ENCODE data around the gene SOBP.

SOBP gene

DNA sequence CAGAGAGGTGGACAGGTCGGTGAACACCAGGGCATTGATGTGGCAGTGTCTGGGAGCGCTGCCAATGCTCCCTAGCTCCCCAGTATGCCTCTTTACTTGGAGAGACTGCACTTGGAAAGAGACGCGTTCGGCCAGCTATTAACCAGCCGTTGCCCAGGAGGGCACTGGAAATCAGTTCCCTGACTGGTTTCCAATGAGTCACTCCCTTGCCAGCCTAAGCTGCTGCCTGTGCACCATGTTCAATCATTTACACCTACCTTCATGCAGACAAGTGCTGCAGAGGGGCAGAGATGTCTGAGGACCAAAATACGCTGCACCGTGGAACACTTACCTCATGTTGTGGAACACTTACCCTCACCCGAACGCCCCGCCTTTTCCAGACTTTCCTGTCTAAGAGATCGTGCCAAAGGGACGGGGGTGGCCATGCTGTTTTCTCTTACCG, 151.6 kb downstream of the SOBP start:
- DNase-seq (ENCODE audit: low spot score): peak; percentile 11

DNA sequence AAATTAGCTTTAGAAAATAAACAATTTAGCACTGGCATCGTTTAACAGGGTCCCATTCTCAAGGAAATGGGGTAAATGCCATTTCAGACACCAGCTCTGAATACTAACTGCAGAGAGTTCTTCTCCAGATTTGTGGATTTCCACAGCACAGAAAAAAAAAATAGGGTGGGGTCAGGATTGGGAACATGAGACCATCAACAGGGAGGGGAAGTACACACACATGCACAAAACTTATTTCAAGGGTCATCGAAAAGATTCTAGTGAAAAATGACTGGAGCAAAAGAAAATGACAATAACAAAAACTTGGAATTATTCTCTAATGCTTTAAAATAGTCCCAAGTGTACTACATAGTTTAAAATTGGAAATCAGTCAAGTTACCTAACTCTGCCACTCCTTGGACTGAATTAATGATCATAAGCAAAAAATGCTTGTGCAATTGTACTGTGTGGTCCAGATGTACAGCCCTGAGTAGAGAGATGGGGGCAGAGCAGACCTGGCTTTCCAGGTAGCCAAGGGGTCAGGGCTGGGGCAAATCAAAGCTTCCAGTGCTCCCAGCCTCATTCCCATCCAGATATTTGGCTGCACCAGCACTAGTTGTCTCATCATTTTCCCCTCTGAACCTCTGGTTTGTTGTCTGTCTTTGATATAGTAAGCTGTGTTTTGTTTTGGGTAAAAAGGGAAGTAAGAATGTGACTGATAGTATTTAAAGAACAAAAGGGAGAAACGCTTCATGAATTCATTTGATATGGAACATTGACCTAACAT, 152.4 kb downstream of the SOBP start:
- DNase-seq (ENCODE audit: low spot score): no peak

- no peak for DNase-seq (ENCODE audit: low spot score)
Measured at GRCh38 chr6:107642861-107643328, 153.0 kb downstream of the SOBP start.

- DNase-seq (ENCODE audit: low spot score): no peak
Measured at GRCh38 chr6:107644513-107644912, 154.6 kb downstream of the SOBP start.

GRCh38 chr6:107645740-107646139, 155.8 kb downstream of the SOBP start:
- DNase-seq (ENCODE audit: low spot score): no peak

DNA sequence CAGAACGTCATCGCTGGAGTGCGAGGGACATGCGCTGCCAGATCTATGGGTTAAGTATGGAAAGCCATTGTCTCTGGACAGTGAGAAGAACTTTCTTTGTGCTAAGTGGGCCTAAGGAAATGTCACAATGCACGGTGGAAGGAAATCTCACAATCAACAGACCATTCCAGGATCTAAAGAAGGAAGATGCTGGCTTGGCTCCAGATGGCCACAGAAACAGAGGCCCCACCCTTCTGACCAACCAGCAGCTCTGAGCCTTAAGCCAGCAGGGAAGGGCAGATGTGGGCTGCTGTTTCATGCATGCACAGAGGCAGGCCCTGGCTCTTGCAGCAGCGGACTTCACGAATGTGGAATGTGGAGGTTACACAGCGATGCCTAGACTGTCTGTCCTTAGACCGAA, 156.3 kb downstream of the SOBP start:
- DNase-seq (ENCODE audit: low spot score): peak; percentile 14

GRCh38 chr6:107646776-107647438, 157.0 kb downstream of the SOBP start:
- DNase-seq (ENCODE audit: low spot score): no peak

DNA sequence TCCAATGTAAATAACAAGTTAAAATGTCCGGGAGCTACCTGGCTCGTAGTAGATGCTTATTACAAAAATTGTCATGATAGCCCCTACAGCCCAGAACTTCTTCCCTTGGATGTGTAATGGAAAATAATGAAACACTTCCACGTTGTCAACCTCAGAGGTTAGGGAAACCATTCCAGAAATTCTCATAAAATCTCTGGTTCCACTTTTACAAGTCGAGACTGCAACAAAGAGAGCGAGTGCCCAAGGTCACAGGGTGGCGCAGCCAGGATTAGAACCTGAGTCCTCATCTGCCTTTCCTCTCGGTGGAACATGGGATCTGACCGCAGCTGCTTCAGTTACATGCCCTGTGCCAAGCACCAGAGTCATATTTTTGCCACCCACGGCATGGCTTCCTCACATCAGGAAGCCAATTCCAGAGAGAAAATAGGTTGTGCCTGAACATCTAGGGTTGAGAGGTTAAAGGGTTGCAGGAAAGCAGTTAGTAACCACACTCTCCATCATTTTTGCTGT, 157.6 kb downstream of the SOBP start:
- DNase-seq (ENCODE audit: low spot score): no peak

- no peak for DNase-seq (ENCODE audit: low spot score)
Measured at GRCh38 chr6:107648983-107649382, 159.1 kb downstream of the SOBP start.

- peak; percentile 7 for DNase-seq (ENCODE audit: low spot score)
Measured at GRCh38 chr6:107652526-107653182, 162.7 kb downstream of the SOBP start.

GRCh38 chr6:107653183-107653580, 163.3 kb downstream of the SOBP start:
- no peak for DNase-seq (ENCODE audit: low spot score)

DNA sequence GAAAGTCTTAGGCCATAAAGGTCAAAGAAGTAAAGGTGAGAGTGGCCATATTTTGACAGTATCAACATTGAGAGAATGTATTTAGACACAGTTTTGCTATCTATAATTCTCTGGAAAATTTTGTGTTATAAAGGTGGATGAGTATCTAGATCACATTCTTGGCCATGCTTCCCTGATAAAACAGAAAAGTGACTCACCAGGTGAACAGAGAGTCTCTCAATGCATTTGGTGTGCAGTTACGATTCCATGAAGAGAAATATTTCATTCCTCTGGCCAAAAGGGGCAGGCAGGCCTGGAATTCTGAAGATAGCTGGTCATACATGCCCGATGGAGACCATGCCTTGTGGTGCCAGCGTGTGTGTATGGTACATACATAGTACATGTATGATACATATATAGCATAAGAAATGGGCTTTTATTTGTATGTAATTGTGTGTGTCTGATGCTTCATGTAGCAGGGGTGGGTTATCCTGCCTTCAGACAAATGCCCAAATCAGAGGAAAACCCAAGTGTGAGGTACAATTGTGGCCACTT, 164.0 kb downstream of the SOBP start:
- DNase-seq (ENCODE audit: low spot score): no peak

DNA sequence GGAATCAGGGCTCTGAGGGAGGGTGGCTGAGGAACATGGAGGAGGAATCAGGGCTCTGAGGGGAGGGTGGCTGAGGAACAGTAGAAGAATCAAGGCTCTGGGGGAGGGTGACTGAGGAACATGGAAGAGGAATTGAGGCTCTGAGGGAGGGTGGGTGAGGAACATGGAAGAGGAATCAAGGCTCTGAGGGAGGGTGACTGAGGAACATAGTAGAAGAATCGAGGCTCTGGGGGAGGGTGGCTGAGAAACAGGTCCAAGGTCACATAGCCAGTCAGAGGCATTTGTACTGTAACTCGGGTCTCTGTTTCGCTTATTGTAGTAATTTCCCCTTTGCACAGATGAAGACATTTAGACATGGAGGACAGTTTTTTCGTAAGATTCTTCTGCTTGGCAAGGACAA, 164.8 kb downstream of the SOBP start:
- no peak for DNase-seq (ENCODE audit: low spot score)

- no peak for DNase-seq (ENCODE audit: low spot score)
Measured at GRCh38 chr6:107655245-107655644, 165.3 kb downstream of the SOBP start.

DNA sequence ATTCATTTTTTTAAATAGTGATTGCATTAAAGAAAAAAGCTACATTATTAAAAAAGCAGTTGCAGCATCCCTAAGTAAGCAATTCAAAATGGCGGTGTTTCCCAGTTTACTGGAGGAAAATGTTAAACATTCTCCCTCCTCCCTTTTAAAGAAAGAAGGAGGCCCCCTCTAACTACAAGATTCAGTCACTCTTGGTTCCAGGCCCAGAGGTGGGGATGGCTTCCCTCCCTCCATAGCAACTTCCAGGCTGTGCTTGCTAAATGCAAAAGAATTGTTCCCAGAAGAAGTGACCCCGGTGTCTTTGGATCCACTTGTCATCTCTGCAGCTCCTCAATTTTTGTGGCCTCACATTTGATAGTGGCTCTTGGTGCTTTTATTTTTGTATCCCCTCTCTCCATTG, 165.9 kb downstream of the SOBP start:
- DNase-seq (ENCODE audit: low spot score): no peak

GRCh38 chr6:107656401-107656800, 166.5 kb downstream of the SOBP start:
- DNase-seq (ENCODE audit: low spot score): no peak

- DNase-seq (ENCODE audit: low spot score): no peak
Measured at GRCh38 chr6:107656883-107657282, 167.0 kb downstream of the SOBP start.

DNA sequence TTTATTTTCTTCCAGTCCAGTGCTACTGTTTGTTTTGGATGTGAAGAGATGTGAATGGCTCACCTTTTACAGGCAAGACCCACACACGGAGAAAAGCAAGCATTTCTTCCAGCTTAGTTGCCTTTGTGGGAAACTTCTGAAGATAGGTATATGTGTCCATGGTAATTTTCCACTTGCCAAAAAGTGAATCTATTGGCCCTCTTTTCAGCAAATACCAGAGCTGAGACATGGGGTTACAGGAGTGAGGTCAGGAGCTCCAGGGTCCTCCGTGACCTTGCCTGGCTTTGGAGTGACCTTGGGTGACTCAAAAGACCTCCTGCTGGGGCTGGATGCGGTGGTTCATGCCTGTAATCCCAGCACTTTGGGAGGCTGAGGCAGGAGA, 167.4 kb downstream of the SOBP start:
- no peak for DNase-seq (ENCODE audit: low spot score)

- DNase-seq (ENCODE audit: low spot score): no peak
Measured at GRCh38 chr6:107657755-107658461, 168.0 kb downstream of the SOBP start.

DNA sequence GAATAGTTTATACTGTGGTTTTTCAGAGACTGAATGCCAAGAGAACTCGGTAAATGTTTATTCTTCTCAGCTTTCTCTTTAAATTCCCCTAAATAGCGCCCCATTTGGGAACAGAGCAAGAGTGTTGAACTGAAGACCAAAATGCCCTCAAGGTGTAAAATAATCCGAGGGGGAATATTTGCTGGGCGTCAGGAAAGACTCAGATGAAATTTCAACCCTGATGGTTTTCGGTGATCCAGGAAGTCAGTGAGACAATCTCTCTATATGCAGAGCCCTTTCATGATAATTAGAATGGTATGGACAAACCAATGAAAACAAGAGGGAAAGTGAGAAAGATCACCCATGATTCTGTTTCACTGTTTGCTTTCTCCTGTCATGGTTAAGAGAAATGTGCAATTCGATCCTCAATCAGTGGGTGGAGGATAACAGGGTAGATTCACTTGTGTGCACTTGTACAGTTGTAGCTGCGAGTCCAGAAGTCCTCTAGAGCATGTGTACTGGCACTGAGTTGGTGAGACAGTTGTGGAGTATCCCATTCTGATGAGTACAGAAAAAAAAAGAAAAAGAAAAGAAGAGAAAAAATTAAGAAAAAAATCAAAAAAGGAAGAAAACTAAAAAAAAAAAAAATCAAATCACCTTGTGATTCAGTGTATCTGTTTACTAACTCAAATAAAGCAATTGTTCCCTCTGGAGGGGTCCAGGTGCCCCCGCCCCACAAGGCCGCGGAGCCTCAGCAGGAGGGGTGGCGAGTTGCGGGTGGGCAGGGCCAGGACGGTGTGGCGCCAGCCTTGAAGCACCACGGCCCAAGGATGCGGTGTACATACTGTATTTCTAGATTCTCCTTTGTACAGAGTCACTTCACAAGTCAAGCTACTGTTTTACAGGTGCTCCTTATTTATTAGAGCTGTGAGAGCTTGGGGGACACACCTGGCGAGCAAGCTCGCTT, 169.3 kb downstream of the SOBP start:
- DNase-seq (ENCODE audit: low spot score): no peak

DNA sequence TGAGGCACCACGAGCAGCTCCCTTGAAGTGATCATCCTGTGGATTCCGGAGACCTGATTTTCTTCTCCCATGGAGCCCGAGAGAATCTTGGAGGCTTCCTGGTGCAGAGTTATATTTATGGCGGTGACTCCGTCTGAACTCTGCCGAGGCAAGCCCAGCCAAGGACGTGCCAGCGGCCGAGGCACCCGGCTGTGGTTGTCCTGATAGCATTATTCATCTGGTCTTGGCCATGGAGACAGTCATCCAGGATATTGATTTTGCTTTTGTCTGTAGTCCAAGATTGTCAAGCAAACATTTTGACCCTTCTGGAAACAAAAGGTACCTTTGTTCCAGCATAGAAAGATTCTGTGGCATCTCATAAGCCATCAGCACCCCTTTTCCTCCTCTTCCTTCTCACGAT, 170.9 kb downstream of the SOBP start:
- no peak for DNase-seq (ENCODE audit: low spot score)

Measured in LoVo (cell line).